Right cardiac atrium (tissue), 5 donors: Measurements from ENCODE around the gene ZRANB3. TPM values are rescaled to one million over a fixed set of nuclear protein-coding genes. Genes with fewer than 3 reads are reported as not detected.
"Not testable (repeated sequence)": the region's sequence is repeated elsewhere in the genome, so short reads cannot be mapped to it uniquely, and the experiment has no call there.

Experiments used
- ATAC-seq, 2 donors: fragments of 200-7000 bp; cut with Tn5 transposase; one replicate each; pipeline versions ENCODE4 v1.8.0 to v1.9.1; 2020; ENCODE audit warnings: moderate library complexity in 2 of 2, mild to moderate bottlenecking in 1 of 2
- DNase-seq, 3 donors: peaks; one replicate each; pipeline ENCODE4 v3.0.0-alpha.2; 2020
- H3K27ac ChIP-seq: one replicate; pipeline ENCODE4 v1.5.1; 2013; ENCODE audit warnings: mild to moderate bottlenecking, low read length, control low read depth, moderate library complexity
- H3K27me3 ChIP-seq: one replicate; pipeline ENCODE4 v1.6.1; 2013; ENCODE audit not compliant: control insufficient read depth, insufficient read depth
- H3K4me1 ChIP-seq: one replicate; pipeline ENCODE4 v1.6.1; 2013; ENCODE audit warnings: low read length; ENCODE audit not compliant: control insufficient read depth, insufficient read depth
- H3K4me3 ChIP-seq: one replicate; pipeline ENCODE4 v1.5.1; 2013; ENCODE audit warnings: low read length, control low read depth
- H3K9me3 ChIP-seq: one replicate; pipeline ENCODE4 v1.6.1; 2013; ENCODE audit warnings: low read length; ENCODE audit not compliant: control insufficient read depth
- WGBS: extraction: QIAGEN DNeasy Blood & Tissue Kit; methylation state at CpG from one replicate; pipeline ENCODE4 v1.1.7; 2013; 5-methylcytosine and 5-hydroxymethylcytosine counted together
- intact Hi-C, 4 donors: fragments of 100-400 bp; cut with DNase I; formaldehyde crosslinking; loops; one replicate each; pipeline versions ENCODE4 v1.11.0 to v1.14.0; 2022 to 2023
- polyA plus RNA-seq: library from polyadenylated mRNA; stranded (reverse); fragments of 200-250 nt; gene quantifications from one replicate; pipeline ENCODE4 v1.2.3, GENCODE V29; 2013
- total RNA-seq, 4 donors: library from RNA; stranded (reverse); fragmentation: NEBNext Ultra II Directional; extraction: Animal tissue kit (Norgen Biotek cat#: 25700); gene quantifications; one replicate each; pipeline ENCODE4 v1.2.1, GENCODE V29; 2021
- donor health status: healthy with polysubstance abuse.
- donor health status: DM: no; HTN: yes; CAD: no.
- donor health status: DM: no; HTN: no; CAD: no.
- donor health status: DM: no; HTN: yes; CAD: no; lungs with severe emphysema.
- donor health status: DM: yes; HTN: yes; CAD: no.

The ZRANB3 gene
- total and polyA plus RNA-seq, 5 donors = 0.88 to 4.1 (median 2.6) TPM

DNA sequence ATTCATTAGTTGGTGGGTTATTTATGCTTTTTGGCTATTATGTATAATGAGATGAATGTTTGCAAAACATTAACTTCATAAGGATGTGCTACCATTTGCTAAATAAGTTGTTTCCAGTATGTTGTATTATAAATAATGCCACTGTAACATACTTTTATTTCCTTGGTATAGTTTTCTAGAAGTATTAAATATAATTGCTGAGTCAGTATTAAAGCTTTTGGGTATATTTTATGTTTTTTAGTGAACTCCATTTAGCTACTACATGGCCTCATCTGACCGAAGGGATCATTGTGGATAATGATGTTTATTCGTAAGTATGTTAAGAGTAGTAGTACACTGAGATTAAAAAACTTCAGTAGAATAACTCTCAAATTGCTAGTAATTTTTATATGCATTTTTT, 405.1 kb downstream of the ZRANB3 start:
- H3K27me3 ChIP-seq = no peaks in the 10 kb centered on the region
- H3K4me3 ChIP-seq = no peak overlapping the region
- no peak for DNase-seq
- H3K4me1 ChIP-seq = no peaks in the 10 kb centered on the region
- no peak overlapping the region for H3K27ac ChIP-seq
- H3K9me3 ChIP-seq = no peaks in the 10 kb centered on the region
- intact Hi-C loops = no loop called here
- no peak for ATAC-seq
- WGBS = 96% methylated on average over 2 of the region's 2 CpGs

DNA sequence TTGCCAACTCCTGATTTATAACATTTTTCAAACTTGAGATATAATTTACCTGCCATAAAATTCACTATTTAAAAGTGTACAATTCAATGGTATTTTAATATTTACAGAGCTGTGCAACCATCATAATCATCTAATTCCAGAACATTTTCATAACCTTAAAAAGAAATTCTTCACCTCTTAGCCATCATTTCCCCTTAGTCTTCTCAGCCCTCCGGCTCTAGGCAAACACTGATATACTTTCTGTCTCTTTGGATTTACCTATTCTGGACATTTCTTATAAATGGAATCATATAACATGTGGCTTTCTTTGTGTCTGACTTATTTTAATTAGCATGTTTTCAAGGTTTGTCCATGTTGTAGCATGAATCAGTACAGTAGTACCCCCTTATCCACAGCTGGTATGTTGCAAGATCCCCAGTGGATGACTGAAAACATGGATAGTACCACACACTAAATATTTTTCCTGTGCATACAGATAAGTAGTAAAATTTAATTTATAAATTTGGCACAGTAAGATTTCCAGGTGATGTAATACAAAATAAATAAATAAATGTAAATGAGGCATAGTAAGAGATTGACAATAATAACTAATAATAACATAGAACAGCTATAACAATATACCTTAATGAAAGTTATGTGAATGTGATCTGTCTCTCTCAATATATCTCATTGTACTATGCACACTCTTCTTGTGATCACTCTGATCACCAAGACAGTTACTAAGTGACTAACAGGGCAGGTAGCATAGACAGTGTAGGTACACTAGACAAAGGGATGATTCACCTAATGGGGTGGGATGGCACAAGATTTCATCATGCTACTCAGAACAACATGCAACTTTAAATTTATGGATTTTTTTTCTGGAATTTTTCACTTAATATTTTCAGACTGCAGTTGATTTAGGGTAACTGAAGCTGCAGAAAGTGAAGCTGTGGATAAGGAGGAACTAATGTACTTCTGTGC, 405.8 kb downstream of the ZRANB3 start:
- ATAC-seq = no peak
- Histone ChIP-seq H3K9me3 (no peaks in the 10 kb centered on the region), H3K27me3 (no peaks in the 10 kb centered on the region), H3K4me1 (no peaks in the 10 kb centered on the region), H3K4me3 (no peak overlapping the region), H3K27ac (no peak overlapping the region)
- DNase-seq = no peak
- WGBS = 99% methylated on average over 1 of the region's 1 CpG
- intact Hi-C loops = no loop called here

- ATAC-seq, H3K27me3 ChIP-seq, H3K4me1 ChIP-seq, H3K9me3 ChIP-seq, intact Hi-C loops, H3K4me3 ChIP-seq, H3K27ac ChIP-seq, DNase-seq: not testable (repeated sequence)
- WGBS = 93% methylated on average over 6 of the region's 6 CpGs
These were observed 409.4 kb downstream of the ZRANB3 start for GRCh38 chr2:135121658-135122039.

DNA sequence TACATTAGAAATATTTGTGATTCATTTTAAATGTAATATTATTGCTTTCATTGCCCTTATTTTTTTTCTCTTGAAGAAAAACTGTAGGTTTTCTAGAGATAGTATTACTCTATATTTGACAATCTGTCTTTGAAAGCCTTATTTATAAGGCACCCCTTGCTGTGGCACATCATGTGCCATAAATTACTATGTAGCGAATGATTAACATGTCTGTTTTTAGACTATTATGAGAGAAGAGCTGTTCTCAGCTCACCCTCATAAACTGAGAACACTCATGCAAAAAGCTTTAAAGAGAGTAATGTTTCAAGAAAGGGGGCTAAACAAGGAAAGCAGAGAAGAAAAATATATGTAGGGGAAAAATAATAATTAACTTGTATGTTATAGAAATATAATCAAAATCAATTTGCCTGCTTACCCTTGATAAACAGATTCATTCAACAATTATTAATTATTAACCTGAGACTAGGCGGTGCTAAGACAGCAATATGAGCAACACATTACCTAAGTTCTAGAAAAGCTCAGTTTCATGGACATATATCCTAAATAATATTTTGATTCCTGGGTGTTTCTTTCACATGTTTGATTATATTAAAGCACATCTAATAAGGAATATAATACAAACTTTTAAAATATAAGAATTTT, 409.9 kb downstream of the ZRANB3 start:
- Histone ChIP-seq H3K27me3 (no peaks in the 10 kb centered on the region), H3K9me3 (no peaks in the 10 kb centered on the region), H3K27ac (no peak overlapping the region), H3K4me1 (no peaks in the 10 kb centered on the region), H3K4me3 (no peak overlapping the region)
- intact Hi-C loops = no loop called here
- WGBS = 92% methylated on average over 2 of the region's 2 CpGs
- no peak for ATAC-seq
- DNase-seq = no peak

DNA sequence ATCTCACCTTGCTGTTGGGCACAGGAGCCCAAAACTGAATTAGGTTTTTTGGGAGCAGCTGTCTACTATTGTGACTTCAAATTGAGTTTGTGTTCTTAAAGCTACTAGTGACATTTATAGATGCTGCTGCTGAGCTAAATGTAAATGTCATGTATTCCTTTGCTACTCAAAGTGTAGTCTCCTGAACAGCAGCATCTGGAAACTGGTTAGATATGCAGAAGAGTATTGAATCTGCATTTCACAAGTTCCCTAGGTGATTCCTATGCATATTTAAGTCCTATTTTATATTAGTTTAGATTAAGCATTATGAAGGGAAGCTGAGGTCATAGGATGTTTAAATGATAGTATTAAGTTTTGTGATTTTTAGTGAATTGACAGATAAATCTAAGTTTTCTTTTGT, 411.4 kb downstream of the ZRANB3 start:
- Histone ChIP-seq H3K4me1 (no peaks in the 10 kb centered on the region), H3K27ac (no peak overlapping the region), H3K4me3 (no peak overlapping the region), H3K9me3 (no peaks in the 10 kb centered on the region), H3K27me3 (no peaks in the 10 kb centered on the region)
- DNase-seq = no peak
- no peak for ATAC-seq
- intact Hi-C loops = no loop called here

- intact Hi-C loops = no loop called here
- no peak for ATAC-seq
- no peak overlapping the region for H3K4me3 ChIP-seq
- no peaks in the 10 kb centered on the region for H3K4me1 ChIP-seq
- H3K27me3 ChIP-seq = no peaks in the 10 kb centered on the region
- no peak for DNase-seq
- no peak overlapping the region for H3K27ac ChIP-seq
- no peaks in the 10 kb centered on the region for H3K9me3 ChIP-seq
- 88% methylated on average over 3 of the region's 3 CpGs for WGBS
These were observed 417.7 kb downstream of the ZRANB3 start for GRCh38 chr2:135113322-135113721.

GRCh38 chr2:135105513-135106316, 425.3 kb downstream of the ZRANB3 start:
- H3K27ac ChIP-seq, H3K4me3 ChIP-seq, H3K4me1 ChIP-seq, H3K27me3 ChIP-seq, ATAC-seq, intact Hi-C loops, H3K9me3 ChIP-seq: not testable (repeated sequence)
- DNase-seq = peak in 1 of 3 donors; percentile 53
- WGBS = 98% methylated on average over 52 of the region's 56 CpGs

DNA sequence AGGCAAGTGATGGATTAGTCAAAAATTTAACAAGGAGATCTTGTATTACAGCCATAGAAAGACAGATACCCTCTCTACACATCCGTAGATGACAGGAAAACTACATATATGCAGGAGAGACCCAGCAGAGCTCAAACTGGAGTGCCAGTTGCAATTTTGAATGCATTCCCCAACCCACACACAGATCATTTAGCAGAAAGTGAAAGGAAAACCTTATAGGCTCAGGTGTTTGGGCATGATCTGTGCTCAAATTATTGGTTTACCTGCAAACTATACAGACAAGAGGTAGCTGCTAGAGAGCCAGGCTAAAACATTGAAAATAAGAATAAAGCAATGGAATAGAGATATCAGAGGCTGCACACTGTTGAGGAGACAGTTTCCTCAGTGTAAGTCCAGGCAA, 427.2 kb downstream of the ZRANB3 start:
- 92% methylated on average over 1 of the region's 1 CpG for WGBS
- no peak for ATAC-seq

DNA sequence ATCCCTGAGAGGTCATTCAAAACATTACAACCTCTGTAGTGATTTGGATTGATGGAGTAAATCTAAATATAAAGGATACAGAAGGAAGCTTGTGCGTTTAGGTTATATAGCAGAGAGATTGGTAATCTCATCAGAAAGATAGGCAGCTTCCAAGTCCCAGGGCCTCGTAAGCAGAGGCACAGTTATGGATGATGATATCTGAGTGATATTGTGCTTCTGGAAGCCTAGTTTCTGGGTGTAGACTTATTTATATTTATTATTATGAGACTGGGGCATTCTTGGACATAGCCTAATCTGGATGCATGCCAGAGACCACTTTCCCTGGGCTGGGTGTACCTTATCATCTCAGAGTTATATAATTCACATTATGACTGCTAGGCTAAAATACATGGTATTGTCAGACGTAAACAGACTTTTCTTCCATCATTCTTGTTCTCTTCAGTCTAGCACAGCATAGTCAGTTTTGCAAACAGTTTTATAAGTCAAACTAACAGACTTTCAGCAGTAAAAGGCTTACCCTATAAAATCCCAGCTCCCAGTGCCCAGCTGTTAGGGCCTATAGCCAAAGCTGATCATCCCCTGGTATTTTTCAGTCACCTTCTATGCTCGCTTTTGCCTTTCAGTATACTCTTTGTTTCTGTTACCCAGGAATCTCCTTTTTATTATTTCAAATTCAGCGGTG, 431.1 kb downstream of the ZRANB3 start:
- Histone ChIP-seq H3K27ac (no peak overlapping the region), H3K4me1 (no peaks in the 10 kb centered on the region), H3K27me3 (no peaks in the 10 kb centered on the region), H3K9me3 (no peaks in the 10 kb centered on the region), H3K4me3 (no peak overlapping the region)
- WGBS = 73% methylated on average over 5 of the region's 5 CpGs
- ATAC-seq (no peak), DNase-seq (no peak)
- intact Hi-C loops = no loop called here

More for the DNA sequence above, 427.2 kb downstream of the ZRANB3 start:
- intact Hi-C loops = no loop called here
- Histone ChIP-seq H3K27ac (no peak overlapping the region), H3K27me3 (no peaks in the 10 kb centered on the region), H3K9me3 (no peaks in the 10 kb centered on the region), H3K4me1 (no peaks in the 10 kb centered on the region), H3K4me3 (no peak overlapping the region)
- no peak for DNase-seq

DNA sequence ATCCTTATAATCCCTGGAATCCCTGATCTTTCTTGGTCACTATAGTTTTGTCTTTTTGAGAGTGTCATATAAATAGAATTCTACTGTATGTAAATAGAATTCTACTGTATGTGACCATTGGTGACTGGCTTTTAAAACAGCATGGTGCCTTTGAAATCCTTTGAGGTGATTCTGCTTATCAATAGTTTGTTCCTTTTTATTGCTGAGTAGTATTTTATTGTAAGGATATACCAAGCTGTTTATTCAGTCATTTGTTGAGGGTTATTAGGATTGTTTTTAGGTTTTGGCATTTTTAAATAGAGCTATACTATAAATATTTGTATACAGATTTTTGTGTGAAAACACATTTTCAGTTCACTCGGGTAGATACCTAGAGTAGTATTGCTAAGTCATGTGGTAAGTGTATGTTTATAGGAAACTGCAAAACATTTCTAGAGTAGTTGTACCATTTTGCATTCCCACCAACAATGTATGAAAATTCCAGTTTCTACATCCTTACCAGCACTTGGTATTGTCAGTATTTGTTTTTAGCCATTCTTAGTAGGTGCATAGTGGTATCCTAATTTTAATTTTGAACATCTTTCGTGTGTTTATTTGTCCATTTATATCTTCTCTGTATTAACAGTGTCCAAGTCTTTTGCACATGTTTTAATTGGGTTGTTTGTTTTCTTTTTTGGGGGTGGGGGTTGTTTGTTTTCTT, 433.3 kb downstream of the ZRANB3 start:
- ATAC-seq (no peak), DNase-seq (no peak)
- no peaks in the 10 kb centered on the region for H3K9me3 ChIP-seq
- no peaks in the 10 kb centered on the region for H3K27me3 ChIP-seq
- no peaks in the 10 kb centered on the region for H3K4me1 ChIP-seq
- H3K27ac ChIP-seq = no peak overlapping the region
- H3K4me3 ChIP-seq = no peak overlapping the region
- intact Hi-C loops = no loop called here
- WGBS = 98% methylated on average over 2 of the region's 2 CpGs
